Measurements from ENCODE around the gene OR4A15.

Gene OR4A15

DNA sequence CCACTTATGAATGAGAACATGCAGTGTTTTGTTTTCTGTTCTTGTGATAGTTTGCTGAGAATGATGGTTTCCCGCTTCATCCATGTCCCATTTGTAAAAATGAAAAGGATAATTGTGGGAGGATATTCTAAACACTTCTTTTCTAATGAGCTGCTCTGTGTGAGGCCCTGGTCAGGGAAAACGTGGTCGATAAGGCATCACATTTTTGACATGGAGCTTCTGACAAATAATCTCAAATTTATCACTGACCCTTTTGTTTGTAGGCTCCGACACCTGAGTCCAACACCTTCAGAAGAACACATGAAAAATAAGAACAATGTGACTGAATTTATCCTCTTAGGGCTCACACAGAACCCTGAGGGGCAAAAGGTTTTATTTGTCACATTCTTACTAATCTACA lies at the start of gene OR4A15:
OR4A15 (plus strand) TSS at position 301 of the 400 bp plus-strand sequence; CDS start at position 301, 0 bp downstream.
- no peak for DNase-seq

- no peak for DNase-seq
Measured at GRCh38 chr11:55324500-55324899, 43.3 kb upstream of the OR4A15 start.

- DNase-seq: no peak
Measured at GRCh38 chr11:55342901-55343300, 24.9 kb upstream of the OR4A15 start, which contains the start of gene OR4A16. Gene OR4A16, plus strand, starts transcription at chr11:55343201. Its CDS starts 0 bp downstream, at chr11:55343201.

GRCh38 chr11:55345306-55345705 lies 22.5 kb upstream of the OR4A15 start:
- no peak for DNase-seq

DNA sequence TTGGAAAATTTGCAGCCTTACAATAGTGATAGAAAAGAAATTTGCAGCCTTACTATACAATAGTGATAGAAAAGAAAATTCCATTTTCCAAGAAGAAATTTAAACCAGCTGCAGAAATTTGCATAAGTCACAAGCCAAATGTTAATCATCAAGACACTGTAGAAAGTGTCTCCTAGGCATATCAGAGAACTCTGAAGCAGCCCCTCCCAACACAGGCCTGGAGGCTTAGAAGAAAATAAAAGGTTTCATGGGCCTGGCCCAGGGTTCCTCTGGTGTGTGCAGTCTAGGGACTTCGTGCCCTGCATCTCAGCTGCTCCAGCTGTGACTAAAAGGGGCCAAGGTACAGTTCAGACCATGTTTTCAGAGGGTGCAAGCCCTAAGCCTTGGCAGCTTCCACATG lies 18.7 kb upstream of the OR4A15 start:
- DNase-seq: no peak

DNA sequence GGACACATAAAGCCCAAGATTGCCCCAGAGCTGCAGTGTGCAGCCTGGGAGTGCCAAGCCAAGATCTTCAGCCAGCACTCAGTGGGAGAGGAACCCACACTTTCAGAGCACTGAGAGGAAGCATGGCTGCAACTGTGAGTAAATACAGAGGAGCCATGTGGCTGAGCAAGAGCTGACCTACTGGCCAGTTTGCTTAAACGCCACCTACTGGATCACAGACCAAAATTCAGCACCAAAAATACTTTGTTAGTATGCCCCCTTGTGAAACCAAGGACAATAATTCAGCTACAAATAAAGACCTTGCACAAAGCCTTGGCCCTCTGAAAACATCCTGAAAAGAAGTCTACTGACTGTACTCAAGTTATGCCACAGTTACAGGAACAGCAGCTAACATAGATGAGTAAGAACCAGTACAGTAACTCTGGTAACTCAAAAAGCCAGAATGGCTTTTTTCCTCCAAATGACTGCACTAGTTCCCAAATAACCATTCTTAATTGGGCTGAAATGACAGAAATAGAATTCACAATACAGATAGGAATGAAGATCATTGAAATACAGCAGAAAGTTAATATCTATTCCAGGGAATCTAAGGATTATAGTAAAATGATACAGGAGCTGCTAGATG lies 10.1 kb upstream of the OR4A15 start:
- DNase-seq: no peak

DNA sequence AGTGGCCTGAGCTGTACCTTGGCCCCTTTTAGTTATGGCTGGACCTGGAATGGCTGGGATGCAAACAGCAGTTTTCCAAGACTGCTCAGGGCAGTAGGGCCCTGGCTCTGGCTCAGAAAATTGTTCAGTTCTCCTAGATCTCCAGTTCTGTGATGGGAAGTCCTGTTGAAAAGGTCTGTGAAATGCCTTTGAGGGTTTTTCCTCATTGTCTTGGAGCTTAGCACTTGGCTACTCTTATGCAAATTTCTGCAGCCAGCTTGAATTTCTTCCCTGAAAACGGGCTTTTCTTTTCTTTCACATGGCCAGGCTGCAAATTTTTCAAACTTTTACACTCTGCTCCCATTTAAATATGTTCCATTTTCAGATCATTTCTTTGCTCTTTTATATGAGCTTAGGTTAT lies 33.2 kb downstream of the OR4A15 start:
- no peak for DNase-seq

Data from DMS 273 treated with DMSO at 0.1 percent for 48 hours (cell line).